Heart left ventricle (tissue), 13 donors: ENCODE data around the gene CDH23.

Experiments
- POLR2A ChIP-seq, 2 donors: fragments of 450-650 bp; IDR thresholded peaks; one replicate each; pipeline ENCODE4 v1.6.1; 2017; ENCODE audit warnings: antibody characterized with exemption in 2 of 2, mild to moderate bottlenecking in 2 of 2, moderate library complexity in 2 of 2
- TF ChIP-seq, protein P1 (sequence below), 12 donors: fragments of 200-600 bp; sonication (generic) in 4 of 12; IDR thresholded peaks; one replicate each; pipeline versions ENCODE4 v1.5.0 to v1.8.0; 2018 to 2022; ENCODE audit warnings: antibody characterized with exemption in 12 of 12, mild to moderate bottlenecking in 5 of 12
- donor health status: ischemic (EF 13 %, LVEDD 7.1; RV severe dilation, severe dysfunction).
- donor health status: DM: no; HTN: yes; CAD: no.
- donor health status: DM: no; HTN: no; CAD: no.
- donor health status: ischemic (EF 25% LVEDD 6.9; RV normal size, moderate dysfunction).
- donor health status: ischemic (EF 25% LVEDD 5.7; RV mildly dilated, moderate dysfunction).
- donor health status: ischemic (EF 35%, LVEDD 5.7; RV mildly dilated, moderate dysfunction).
- donor health status: nonischemic (EF 11% LVEDD 7.7; RV severe dilation, severe dysfunction).
- donor health status: DM: yes; HTN: yes; CAD: no.
- donor health status: PGD.
- donor health status: ischemic (EF 29% LVEDD 5.4; RV normal size, mild dysfunction).
- donor health status: nonischemic (EF 23%, LVEDD 6.1; RV moderate dilation, normal function).

DNA sequence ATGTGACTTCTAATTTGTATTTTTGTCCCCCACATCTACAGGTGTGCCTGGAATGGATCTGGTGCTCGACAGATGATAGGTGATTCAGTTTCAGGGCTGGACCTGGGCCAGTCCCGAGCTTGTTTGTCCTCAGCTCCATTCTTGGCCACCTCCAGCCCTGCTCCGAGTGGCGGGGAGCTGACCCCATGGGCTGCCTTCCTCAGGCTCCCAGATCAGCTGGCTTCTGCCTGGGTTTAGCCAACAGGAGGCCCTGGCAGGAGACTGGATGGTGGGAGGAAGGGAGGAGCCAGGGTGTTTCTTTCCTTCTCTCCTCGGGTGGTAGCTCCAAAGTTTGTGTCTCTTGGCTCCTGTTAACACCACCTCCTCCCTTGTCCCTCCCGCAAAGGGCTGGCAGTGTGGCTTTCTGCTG is 75.2 kb downstream of the CDH23 start:
- no peak for TF ChIP-seq POLR2A (IDR thresholded peaks at IDR 0.05)
- TF ChIP-seq, protein P1, sequence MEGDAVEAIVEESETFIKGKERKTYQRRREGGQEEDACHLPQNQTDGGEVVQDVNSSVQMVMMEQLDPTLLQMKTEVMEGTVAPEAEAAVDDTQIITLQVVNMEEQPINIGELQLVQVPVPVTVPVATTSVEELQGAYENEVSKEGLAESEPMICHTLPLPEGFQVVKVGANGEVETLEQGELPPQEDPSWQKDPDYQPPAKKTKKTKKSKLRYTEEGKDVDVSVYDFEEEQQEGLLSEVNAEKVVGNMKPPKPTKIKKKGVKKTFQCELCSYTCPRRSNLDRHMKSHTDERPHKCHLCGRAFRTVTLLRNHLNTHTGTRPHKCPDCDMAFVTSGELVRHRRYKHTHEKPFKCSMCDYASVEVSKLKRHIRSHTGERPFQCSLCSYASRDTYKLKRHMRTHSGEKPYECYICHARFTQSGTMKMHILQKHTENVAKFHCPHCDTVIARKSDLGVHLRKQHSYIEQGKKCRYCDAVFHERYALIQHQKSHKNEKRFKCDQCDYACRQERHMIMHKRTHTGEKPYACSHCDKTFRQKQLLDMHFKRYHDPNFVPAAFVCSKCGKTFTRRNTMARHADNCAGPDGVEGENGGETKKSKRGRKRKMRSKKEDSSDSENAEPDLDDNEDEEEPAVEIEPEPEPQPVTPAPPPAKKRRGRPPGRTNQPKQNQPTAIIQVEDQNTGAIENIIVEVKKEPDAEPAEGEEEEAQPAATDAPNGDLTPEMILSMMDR (IDR thresholded peaks at IDR 0.05): no peak
